NT2/D1 (cell line): ENCODE measurements around the gene DSCAML1.

Experiments used
- SUZ12 ChIP-seq: IDR thresholded peaks from 2 replicates; pipeline ENCODE4 v1.6.1; 2011; ENCODE audit not compliant: insufficient read length, insufficient read depth; ENCODE audit errors: extremely low read depth
- YY1 ChIP-seq: IDR thresholded peaks from 2 replicates; pipeline ENCODE4 v1.6.1; 2011; ENCODE audit not compliant: insufficient read length, insufficient read depth
- ZNF274 ChIP-seq: IDR thresholded peaks from 2 replicates; pipeline ENCODE4 v1.6.1; 2011; ENCODE audit warnings: mild to moderate bottlenecking, low read depth, low read length

GRCh38 chr11:117574551-117574950 is 222.5 kb downstream of the DSCAML1 start:
- TF ChIP-seq ZNF274 (no peak), SUZ12 (no peak), YY1 (no peak)
